B cell (primary cell): Measurements from ENCODE around the gene TULP1.

Experiments
- CTCF ChIP-seq: fragments of 200-600 bp; IDR thresholded peaks from one replicate; pipeline ENCODE4 v1.8.0; 2022; ENCODE audit warnings: antibody characterized with exemption, mild to moderate bottlenecking
- EZH2 ChIP-seq: IDR thresholded peaks from 2 replicates; pipeline ENCODE4 v1.6.1; 2012; ENCODE audit warnings: borderline replicate concordance, low read depth, mild to moderate bottlenecking, moderate library complexity, low read length; ENCODE audit not compliant: insufficient read depth, poor library complexity, severe bottlenecking

- TF ChIP-seq CTCF = no peak
- no peak for TF ChIP-seq EZH2
Observed at GRCh38 chr6:35562060-35562459, 49.4 kb upstream of the TULP1 start.
